Left kidney (tissue), 2 donors: ENCODE results near the gene BEX3. TPM values are rescaled to one million over a fixed set of nuclear protein-coding genes. Genes with fewer than 3 reads are reported as not detected.

Source experiments
- DNase-seq: peaks from one replicate; pipeline ENCODE4 v3.0.0-alpha.2; 2013
- polyA plus RNA-seq: library from polyadenylated mRNA; unstranded; fragments of 120-200 nt; gene quantifications from one replicate; pipeline ENCODE4 v1.2.1, GENCODE V29; 2013; ENCODE audit not compliant: insufficient read length

BEX3 gene
- polyA plus RNA-seq, 1 donor, result 517 TPM

DNA sequence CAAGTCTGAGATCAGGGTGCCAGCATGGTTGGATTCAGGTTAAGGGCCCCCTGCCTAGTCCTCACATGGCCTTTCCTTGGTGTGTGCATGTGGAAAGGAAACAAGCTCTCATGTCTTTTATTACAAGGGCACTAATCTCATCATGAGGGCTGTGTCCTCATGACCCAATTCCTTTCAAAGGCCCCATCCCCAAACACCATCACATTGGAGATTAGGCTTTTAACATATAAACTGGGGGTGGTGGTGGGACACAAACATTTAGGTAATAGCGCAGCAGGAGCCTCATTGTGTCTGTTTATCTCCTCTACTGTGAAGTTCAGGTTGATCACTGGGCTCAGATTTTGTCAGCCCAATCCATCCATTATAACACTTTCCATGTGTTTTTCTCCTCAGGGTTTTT, 41.0 kb downstream of the BEX3 start:
- no peak for DNase-seq

DNA sequence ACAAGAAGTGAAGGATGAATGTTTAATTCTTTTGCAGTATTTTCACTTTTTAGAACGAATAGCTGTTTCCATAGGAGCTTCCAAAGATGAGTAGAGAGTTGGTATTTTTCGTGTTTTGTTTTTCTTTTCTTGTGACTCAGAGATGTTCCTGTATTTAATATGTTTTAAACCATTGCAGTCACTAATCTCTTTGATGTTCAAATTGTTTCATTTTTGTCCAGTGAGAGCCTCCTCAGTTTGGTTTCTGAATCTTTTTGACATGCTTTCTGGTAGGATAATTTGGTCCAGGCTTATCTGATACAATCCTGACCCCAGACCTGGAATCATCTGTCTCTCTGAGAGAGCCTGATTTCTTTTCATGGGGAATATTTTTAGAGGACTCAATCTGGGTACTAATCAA, 41.6 kb downstream of the BEX3 start:
- DNase-seq, result no peak

DNA sequence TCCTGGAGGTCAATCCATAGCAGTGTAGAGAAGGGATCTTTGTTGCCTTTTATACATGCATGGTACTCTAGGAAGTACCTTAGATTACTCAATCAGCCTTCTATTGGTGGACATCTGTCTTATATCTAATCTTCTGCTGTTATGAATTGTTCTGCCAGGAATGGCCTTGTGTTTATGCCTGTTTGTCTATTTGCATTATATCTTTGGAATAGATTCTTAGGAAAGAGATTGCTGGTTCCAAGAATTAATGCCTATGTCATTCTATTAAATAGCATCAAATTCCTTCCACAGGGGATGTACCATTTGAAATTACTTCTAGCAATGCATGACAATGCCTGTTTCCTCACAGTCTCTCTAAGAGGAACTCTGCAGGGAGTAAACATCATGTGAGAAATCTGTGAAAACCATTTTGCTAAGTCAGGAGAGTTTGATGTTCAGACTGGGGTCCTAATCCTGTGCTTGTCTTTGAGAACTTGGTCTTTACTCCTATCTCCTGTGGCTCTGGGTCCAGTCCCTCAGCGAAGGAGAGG, 42.5 kb downstream of the BEX3 start:
- no peak for DNase-seq

DNA sequence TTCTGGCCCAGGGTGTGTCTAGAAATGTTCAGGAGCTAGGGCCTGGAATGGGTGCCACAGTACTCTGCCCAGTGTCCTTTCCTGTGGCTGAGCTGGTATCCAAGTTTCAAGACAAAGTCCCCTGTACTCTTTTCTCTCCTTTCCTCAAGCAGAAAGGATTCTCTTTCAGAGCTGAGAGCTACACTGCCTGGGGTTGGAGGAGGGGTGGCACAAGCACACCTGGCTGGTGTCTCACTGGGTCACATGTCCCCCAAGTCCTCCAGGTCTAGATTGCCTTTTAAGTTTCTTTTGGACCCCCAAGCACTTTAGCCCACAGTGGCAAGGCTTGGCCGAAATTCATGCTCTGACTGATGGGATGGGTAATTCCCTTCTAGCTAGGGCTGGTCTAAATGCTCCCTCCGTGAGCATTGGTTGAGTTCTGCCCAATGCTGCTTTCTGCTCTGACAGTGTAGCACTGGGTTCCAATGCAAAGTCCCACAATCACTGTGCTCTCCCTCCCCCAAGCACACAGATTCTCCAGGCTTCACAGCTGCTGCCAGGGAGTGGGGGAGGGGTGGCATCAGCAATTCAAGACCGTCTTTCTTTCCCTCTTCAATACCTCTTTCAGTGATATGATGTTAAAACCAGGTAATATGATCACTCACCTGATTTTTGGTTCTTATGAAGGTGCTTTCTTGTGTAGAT, 47.8 kb downstream of the BEX3 start:
- DNase-seq, result no peak

Other genes starting within 250 kb of the BEX3 start
- 144 TPM for gene BEX4, start 161.4 kb upstream of the BEX3 start, polyA plus RNA-seq
- 141 TPM for gene TCEAL8, start 121.4 kb upstream of the BEX3 start, polyA plus RNA-seq
- gene TCEAL5, start 99.8 kb upstream of the BEX3 start, polyA plus RNA-seq, result 14.6 TPM
- gene BEX2, start 65.5 kb upstream of the BEX3 start, polyA plus RNA-seq, result 93.2 TPM
- 37.6 TPM for gene TCEAL7, start 46.3 kb upstream of the BEX3 start, polyA plus RNA-seq
- 197 TPM for gene TCEAL9, start 20.0 kb upstream of the BEX3 start, polyA plus RNA-seq
- 5.5 TPM for gene RAB40A, start 143.0 kb downstream of the BEX3 start, polyA plus RNA-seq
- 171 TPM for gene TCEAL4, start 209.0 kb downstream of the BEX3 start, polyA plus RNA-seq
- 31.5 TPM for gene TCEAL3, start 231.4 kb downstream of the BEX3 start, polyA plus RNA-seq